NCI-H446 (cell line): ENCODE results near the gene ZMYND10.

Source experiments
- DNase-seq, 2 experiments: peaks; one replicate each; lab custom pipeline; 2025; lab: John Stamatoyannopoulos, UW

ZMYND10 gene

DNA sequence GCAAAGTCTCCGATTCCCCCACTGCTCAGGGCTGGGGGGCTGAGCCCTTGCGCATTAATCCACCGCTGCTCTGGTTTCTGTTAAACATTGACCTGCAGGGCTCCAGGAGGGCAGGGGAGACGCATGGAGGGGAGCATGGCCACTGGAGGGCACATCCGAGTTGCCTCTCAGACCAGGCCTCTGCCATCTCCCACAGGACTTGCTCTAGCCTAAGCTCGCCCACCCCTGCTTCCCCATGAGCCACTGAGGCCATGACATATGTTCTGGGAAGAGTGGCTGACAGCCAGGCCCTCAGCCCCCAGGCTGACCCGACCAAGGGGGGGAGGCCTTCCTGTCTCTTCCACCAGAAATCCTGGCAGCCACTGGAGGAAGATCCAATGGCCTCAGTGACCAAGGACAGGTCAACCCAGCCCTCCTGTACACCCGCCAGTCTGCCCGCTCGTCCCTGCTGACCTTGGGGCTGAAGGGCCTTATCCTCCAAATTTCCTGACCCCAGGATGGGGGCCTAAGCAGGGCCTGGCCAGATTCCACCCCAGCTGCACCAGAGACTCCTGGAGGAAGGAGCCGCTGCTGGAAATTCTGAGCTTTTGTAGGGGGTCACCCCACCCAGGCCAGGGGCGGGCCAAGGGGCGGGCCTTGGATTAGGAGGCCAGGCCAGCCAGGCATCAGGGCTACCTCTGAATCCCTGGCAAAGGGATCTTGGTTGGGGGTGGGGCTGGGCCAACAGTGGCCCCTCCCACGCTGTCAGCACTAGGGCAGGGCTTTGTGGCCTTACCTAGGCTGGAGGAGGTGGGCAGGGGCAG lies 42.3 kb downstream of the ZMYND10 start, which contains the start of gene HYAL1:
TSS of gene HYAL1 (minus strand) at position 562 of the 803 bp plus-strand sequence. CDS start 618 bp downstream, outside the sequence.
- no peak for DNase-seq

DNA sequence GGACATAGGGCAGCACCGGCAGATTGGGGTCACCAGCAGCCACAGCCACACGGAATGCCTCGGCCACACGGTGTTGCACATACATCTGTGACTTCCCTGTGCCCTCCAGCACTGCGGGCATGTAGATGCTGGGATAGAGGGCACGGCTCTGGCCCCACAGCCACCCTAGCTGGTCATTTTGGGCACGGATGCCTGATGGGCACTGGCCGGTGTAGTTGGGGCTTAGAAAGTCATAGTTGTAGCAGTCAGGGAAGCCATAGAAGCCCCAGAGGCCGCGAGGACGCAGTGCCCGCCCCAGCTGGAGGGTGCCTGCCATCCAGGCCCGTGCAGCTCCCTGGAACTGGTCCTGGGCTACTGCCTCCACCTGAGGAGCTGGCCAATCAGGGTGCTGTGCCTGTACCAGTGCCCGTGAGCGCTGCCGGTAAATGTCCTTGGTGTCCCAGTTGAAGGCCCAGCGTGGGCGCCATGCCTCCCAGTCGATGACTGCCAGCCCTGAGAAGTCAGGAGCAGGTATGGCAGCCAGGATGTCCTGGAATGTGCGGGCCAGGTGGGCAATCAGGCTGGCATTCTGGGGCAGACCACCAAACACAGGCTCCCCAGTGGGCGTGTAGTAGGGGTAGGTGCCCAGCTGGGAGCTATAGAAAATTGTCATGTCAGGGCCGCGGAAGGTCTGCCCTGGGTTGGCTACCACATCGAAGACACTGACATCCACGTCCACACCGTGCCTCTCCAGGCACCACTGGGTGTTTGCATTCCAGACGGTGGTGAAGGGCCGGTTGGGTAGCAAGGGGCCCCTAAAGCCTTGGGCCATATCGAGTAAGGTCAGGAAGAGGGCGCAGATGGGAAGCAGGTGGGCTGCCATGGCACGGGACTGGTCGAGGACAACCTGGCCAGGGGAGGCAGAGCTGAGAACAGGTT lies 43.2 kb downstream of the ZMYND10 start:
- no peak for DNase-seq

DNA sequence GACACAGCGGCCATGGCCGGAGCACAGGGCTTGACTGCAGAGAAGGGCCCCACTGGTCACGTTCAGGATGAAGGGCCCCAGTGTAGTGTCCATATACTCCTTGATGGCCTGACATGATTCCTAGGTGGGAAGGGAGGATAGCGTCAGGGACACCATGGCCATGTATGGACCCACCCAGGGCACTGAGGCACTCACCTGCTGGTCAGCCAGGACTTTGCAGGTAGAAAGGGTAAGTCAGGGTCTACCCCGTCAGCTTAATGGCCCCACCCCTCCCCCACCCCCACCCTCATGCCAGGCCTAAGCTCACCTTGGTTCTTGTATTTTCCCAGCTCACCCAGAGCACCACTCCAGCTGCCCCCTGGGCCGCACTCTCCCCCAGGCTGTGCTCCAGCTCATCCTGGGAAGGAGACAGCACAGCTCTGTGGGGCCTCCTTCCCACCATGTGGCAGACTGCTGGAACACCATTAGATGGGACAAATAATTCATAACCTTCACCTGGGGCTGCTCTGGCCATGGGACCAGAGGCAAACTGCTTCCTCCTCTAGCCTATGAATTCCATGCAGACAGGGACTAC lies 44.8 kb downstream of the ZMYND10 start:
- no peak for DNase-seq

DNA sequence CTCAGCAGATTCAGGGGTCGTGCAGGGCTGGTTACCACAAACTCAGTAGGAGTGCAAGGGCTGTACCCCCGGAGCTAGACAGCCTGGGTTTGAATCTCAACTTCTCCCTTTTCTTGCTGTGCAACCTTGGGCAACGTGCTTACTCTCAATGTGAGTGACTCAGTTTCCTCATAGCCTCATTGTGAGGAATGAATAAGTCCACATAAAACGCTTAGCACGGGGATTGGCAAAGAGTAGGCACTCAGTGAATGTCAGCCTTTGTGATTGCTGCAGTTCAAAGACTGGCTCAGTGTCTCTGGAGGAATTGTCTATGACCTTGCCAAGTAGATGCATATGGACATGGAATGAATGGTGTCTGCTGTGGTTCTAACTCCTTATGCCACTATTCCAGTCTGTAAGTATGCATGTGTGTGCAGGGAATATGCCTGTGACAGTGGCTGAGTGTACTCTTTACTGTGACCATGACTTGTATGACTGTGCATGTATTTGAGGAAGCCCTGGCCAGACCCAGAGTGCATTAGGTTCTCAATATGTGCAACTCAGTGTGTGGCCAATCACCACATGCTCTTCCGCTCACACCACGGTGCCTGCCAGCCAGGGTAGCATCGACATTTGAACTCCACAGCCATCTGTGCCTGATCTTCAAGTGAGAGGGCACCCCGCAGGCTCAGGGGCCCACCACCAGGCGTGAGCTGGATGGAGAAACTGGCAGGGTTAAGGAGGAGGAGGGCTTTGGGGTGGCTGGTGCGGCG lies 45.4 kb downstream of the ZMYND10 start:
- DNase-seq: peak in 1 of 2 experiments; percentile 59

DNA sequence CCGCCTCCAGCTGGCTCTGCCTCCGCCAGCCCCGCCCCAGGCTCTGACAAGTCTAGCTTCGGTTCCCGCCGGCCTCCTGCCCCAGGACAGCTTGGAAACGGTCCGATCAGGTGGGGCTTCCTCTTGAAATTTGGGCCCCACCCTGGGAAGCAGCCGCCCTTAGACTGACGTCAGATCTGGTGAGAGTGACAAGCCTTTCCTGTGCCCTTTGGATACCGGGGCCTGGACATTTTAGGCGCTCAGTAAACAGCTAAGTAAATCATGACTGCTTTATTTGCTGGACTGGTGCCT lies 45.9 kb downstream of the ZMYND10 start:
- no peak for DNase-seq

DNA sequence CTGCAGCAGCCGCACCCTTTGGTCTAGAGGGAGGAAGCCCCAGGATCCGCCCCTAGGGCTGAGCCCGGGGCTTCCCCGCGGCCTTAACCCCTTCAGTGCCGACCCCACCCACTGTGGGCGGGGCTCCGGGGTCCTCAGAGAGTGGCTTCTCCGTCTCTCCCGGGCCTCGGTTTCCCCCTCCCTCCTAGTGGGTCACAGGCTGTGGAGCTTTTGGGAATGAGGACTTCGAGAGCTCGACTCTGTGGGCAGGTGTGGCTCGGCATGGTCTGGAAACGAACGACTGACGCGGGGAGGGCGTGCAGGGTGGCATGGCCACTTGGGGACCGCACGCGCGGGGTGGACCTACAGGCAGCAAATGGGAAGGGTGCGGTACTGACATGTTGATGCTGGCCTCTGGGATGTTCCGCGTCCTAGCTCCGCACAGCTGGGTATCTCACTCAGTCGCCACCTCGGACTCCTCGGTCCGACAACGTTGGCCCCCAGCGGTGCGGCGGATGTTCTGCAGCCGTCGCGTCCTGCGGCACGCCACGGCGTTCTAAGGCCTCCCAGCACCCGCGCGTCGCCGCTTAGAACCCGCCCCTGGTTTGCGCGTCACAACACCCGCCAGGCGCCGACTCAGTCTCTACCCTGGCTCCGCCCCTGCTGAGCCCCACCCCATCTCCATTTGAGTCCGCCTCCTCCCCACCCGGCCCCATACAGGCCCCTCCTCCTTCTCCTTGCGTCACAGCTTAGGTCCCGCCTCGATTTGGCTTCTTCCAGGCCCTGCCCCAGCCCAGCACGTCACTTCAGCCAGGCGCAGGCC lies 46.5 kb downstream of the ZMYND10 start, which contains the start of the genes HYAL3 and NAA80:
TSS of gene HYAL3 (minus strand) at position 570 of the 802 bp plus-strand sequence. CDS start 3,803 bp downstream, outside the sequence.
TSS of gene NAA80 (minus strand) at position 570 of the 802 bp plus-strand sequence. CDS start 1,942 bp downstream, outside the sequence.
- DNase-seq: peak; percentile 95 to 97

DNA sequence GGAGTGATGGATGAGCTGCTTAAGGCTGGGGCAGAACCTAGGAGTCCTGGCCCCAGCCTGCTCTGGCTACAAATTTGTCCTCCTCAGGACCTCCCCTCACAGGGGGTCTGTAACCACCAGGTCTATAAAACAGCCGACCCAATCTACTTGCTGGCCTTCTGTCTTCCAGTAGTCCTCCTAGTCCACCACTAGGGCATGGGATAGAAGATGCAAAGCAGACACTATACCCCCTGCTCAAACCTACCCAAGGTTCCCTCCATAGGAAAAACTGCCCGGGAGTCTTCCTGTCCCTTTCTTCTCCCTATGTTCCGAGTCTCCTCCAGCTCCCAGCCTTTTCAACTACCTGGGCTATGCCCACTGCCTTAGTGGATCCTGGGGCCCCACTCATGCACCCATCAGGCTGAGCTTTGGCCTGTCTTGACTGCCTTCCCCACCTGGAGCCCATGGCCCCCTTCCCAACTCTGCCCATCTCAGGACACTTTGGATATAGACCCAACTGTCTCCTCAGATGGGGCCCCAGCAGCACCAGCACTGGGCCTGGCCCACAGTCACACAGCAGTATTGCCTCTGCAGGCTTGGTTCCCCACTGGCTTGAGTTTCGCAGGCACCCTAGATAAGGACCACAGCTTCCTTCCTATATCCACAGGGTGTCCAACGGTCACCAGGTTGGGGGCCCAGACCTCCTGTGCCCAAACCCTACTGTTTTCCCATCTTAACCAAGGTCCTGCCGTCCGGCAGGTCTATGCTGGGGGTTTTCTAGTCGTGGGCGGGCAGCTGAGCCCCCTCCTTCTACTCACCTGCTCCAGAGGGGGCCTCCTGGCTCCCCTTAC lies 47.4 kb downstream of the ZMYND10 start:
- DNase-seq: no peak

DNA sequence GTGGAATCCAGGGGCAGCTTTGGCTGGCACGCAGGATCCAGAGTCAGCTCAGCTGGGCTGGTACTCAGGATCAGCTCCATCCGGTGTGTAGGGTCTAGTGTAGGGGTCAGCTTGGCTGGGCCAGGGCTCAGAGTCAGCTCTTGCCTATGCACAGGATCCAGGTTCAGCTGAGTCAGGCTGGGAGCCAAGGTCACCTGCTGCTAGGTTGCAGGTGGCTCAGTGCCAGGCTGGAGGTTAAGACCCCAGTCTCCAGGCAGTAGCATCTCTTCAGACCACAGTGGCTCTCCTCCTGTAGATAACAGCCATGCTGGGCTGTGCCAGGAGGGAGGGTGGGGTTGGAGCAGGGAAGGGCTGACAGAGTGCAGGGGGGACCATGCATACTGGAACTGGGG lies 48.2 kb downstream of the ZMYND10 start:
- DNase-seq: no peak

DNA sequence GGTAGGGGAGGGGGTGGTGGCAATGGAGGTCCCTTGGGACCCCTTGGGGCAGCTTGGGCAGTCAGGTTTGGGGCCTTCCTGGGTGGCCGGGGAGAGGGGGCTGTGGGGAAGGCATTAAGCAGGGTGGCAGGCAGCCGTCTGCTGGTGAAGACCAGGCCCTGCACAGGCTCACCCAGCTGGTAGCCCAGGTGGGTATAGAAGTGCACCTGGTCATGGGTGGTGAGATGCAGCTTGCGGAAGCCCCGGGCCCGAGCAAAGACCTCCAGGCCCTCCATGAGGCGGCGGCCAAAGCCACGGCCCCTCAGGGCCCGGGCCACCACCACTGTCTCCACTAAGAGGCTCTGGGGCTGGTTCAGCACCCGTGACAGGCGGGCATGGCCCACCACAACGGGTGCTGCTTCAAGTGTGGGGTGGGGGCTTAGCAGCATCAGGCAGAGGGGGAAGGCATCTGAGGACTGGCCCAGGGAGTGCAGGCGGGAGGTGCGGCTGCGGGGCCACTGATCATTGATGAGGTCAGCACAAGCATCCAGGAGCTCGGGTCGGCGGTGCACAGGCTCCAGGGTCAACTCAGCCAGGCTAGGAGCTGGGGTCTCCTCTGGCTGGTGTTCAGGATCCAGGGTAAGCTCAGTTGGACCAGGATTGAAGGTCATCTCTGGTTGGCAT lies 48.7 kb downstream of the ZMYND10 start:
- DNase-seq: no peak

DNA sequence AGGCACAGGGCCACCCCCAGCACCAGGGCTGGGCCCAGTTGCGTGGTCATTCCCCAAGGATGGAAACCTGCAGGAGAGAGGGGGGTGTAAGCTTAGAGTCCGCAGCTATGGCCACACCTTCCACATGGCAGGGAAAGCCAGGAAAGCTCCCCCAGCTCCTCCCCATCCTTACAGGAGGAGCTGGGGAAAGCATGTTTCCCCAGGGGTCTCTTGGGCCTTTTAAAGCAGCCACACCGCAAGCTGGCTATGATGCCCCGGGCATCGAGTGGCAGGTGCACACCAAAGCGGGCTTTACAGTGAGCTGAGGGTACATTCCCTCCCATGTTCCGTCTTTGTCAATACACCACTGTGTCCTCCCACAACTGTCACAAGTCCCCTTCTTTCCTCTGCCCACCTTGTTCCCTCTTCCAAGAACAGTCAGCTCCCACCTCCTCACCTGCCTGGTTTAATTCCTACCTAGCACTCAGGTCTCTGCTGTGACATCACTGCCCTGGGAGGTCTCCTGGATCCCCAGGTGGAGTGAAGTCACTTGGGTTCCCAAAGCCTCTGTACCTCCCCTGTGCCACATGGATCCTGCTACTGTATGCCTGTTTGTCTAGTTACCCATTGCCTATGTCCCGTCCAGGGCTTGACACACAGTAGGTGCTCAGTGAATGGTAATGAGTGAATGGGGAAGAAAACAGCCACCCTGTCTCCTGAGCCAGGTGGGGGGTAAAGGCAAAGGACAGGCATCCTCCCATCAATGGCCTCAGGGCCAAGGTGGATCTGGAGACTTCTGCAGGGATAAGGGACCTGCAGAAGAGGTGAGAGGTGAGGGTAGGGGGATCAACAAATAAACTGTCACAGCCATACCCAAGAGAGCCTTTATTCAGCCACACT lies 49.7 kb downstream of the ZMYND10 start:
- no peak for DNase-seq

DNA sequence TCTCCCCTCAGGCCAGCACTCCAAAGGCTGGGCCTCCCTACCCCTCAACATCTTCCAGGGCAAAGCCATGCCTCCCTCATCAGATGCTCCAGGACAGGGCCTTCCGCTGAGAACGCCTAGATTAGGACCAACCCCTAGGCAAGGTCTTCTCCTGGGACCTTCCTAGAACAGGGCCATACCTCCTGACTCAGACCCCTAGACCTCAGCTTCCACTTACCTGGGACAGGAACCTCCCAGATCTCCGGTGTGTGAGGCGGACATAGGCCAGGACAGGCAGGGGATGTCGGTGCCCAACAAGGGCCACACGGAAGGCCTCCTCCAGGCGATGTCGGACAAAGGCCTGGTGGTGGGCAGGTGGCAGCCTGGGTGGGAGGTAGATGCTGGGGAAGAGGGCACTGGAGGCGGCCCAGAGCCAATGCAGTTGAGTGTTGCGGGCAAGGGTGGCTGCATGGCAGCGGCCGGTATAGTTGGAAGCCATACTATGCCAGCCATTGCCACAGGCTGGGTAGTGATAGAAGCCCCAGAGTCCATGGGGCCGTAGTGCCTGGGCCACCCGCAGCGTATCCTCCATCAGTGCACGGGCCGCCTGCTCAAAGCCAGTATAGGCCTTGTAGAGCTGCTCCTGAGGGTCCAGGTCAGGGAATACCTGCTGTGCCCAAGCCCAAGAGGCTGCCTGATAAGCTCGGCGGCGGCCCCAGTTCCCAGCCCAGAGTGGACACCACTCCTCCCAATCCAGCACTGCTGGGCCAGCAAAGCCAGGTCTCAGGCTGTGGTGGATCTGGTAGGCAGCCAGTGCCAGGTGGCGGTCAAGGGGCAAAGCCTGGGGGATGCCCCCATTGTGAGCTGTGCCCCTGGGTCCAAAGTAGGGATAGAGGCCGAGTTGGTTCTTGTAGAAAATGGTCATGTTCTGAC lies 50.8 kb downstream of the ZMYND10 start:
- DNase-seq: no peak

DNA sequence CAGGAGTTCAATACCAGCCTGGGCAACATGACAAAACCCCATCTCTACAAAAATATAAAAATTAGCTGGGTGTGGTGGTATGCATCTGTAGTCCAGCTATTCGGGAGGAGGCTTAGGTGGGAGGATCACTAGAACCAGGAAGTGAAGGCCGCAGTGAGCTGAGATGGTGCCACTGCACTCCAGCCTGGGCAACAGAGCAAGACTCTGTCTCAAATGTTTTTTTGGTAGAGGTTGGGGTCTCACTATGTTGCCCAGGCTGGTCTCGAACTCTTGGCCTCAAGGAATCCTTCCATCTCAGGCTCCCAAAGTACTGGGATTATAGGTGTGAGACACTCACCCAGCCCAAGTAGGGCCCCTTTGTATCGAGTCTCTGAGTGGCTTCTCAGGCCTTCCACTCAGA lies 51.4 kb downstream of the ZMYND10 start:
- no peak for DNase-seq

DNA sequence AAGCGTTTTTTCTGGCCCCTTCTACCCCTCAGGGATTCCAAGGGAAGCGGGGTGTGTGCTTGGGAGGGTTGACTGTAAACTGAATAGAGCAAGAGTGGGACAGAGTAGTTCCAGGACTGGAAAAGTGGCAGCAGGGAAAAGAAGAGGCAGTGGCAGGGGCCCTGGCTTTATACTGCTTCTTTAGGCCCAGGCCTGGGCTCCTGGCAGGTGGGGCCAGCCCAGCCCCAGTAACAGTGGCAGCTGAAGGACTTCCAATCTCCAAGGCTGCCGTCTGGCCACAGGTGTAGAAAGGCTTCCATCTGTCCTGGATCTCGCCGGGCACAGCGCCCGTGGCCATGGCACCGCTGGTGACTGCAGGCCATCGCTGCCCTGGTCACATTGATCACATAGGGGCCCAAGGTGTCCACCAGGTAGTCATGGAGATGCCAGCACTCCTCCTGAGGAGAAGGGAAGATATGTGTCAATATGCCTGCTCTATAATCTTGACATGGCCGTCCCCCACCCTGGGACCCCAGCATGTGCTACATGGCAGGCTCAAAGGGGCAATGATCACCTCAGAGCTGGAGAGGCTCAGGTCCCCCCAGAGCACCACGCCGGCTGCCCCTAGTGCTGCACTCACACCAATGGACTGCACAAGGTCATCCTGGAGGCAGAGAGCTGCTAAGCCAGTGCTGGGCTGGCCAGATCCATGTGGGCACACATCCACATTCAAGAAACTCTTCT lies 52.3 kb downstream of the ZMYND10 start:
- DNase-seq: no peak

DNA sequence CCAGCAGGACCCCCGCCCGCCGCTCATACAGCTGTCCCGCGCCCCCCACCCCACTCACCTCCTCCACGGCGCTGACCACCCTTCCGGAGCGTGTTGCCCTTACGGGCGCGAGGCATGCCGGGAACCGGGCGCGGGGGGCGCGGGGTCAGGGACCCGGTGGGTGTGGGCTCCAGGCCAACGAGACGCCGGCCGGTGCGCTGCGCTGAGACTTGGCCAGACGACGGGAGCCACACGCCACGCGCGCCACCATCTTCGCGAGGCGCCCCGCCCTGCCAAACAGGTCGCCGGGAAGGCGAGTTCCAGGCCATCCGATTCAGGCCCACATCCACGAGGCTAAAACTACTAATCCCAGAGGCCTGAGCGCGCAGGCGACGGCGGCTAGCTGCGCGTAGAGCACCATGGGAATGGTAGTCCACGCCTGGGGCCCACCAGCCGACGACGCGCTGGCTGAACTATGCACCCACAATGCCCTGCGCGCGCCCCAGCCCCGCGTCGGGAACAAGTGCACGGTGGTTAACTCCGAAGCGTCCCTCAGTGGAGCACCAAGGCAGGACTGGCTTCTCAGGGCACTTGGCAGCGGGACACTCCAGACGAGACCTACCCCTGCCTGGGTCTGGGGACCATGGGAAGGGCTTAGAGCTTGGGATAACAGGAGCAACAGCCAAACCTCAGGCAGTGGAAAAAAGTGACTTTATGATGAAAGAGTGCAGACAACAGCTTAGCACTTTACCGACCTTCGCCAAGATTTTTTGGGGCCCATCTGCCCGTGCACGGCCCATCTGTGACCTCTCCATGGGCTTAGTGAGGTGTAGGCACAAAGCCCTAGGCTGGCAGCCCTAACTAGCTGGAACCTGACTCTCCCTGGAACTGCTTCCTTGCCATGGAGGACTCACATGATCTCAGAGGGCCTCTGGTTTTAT lies 53.1 kb downstream of the ZMYND10 start, which contains the start of gene IFRD2:
TSS of gene IFRD2 (minus strand) at position 271 of the 920 bp plus-strand sequence. CDS start at position 116, 155 bp downstream.
- peak; percentile 74 to 95 for DNase-seq
